ENCODE results near the gene ZNF138.
A peak's percentile ranks its signal among the peaks of the same experiment; 100 is the strongest.

The ZNF138 gene

GRCh38 chr7:64875258-64875657 is 81.0 kb downstream of the ZNF138 start:
- H3K27me3 Mint-ChIP-seq = peaks cover 32 to 36% of the 10 kb centered on the region in 2 donors
- DNase-seq (no peak), ATAC-seq (replicated peaks) (no peak)
- no peak overlapping the region for H3K27ac Mint-ChIP-seq
- H3K4me1 Mint-ChIP-seq = peaks cover 5 to 14% of the 10 kb centered on the region in 2 donors
- H3K4me3 Mint-ChIP-seq = no peak overlapping the region
- H3K9me3 Mint-ChIP-seq = peaks cover 7 to 8% of the 10 kb centered on the region in 2 donors
- H3K36me3 Mint-ChIP-seq = peaks cover 0 to 2% of the 10 kb centered on the region in 2 donors

- H3K27ac Mint-ChIP-seq = no peak overlapping the region
- H3K4me1 Mint-ChIP-seq = peaks cover 5 to 14% of the 10 kb centered on the region in 2 donors
- H3K36me3 Mint-ChIP-seq = peaks cover 0 to 2% of the 10 kb centered on the region in 2 donors
- DNase-seq (no peak), ATAC-seq (replicated peaks) (no peak)
- peaks cover 35 to 40% of the 10 kb centered on the region in 2 donors for H3K27me3 Mint-ChIP-seq
- H3K4me3 Mint-ChIP-seq = no peak overlapping the region
- peaks cover 4 to 6% of the 10 kb centered on the region in 2 donors for H3K9me3 Mint-ChIP-seq
Observed at GRCh38 chr7:64875658-64876406, 81.6 kb downstream of the ZNF138 start.

GRCh38 chr7:64876792-64877713 is 82.8 kb downstream of the ZNF138 start:
- Mint-ChIP-seq H3K4me1 (peaks cover 5 to 17% of the 10 kb centered on the region in 2 donors), H3K9me3 (peaks cover 4% of the 10 kb centered on the region in 2 donors), H3K4me3 (peak overlapping the region; percentile 77 to 82), H3K27ac (peak overlapping the region; percentile 81), H3K36me3 (peaks cover 0 to 2% of the 10 kb centered on the region in 2 donors), H3K27me3 (peaks cover 47 to 52% of the 10 kb centered on the region in 2 donors)
- DNase-seq = peak; percentile 58
- ATAC-seq (replicated peaks) = peak; percentile 86 to 89

- DNase-seq = no peak
- Mint-ChIP-seq H3K4me3 (peak overlapping the region; percentile 77 to 82), H3K4me1 (peaks cover 6 to 27% of the 10 kb centered on the region in 2 donors), H3K9me3 (peaks cover 4% of the 10 kb centered on the region in 2 donors), H3K27me3 (peaks cover 56 to 57% of the 10 kb centered on the region in 2 donors), H3K27ac (no peak overlapping the region), H3K36me3 (peaks cover 0 to 2% of the 10 kb centered on the region in 2 donors)
- ATAC-seq (replicated peaks) = peak in 1 of 2 donors; percentile 20
Observed at GRCh38 chr7:64877714-64878610, 83.7 kb downstream of the ZNF138 start.

- H3K27ac Mint-ChIP-seq = peak overlapping the region; percentile 4
- H3K4me3 Mint-ChIP-seq = no peak overlapping the region
- peaks cover under 1 to 4% of the 10 kb centered on the region in 2 donors for H3K9me3 Mint-ChIP-seq
- H3K4me1 Mint-ChIP-seq = peaks cover 6 to 31% of the 10 kb centered on the region in 2 donors
- peaks cover 0 to 2% of the 10 kb centered on the region in 2 donors for H3K36me3 Mint-ChIP-seq
- DNase-seq (no peak), ATAC-seq (replicated peaks) (no peak)
- H3K27me3 Mint-ChIP-seq = peaks cover 62 to 63% of the 10 kb centered on the region in 2 donors
Observed at GRCh38 chr7:64878684-64879083, 84.5 kb downstream of the ZNF138 start.

GRCh38 chr7:64879086-64879730 is 85.0 kb downstream of the ZNF138 start:
- Mint-ChIP-seq H3K27me3 (peaks cover 62 to 68% of the 10 kb centered on the region in 2 donors), H3K4me3 (no peak overlapping the region), H3K36me3 (peaks cover 0 to 2% of the 10 kb centered on the region in 2 donors), H3K9me3 (peaks cover 0 to 6% of the 10 kb centered on the region in 2 donors), H3K27ac (no peak overlapping the region), H3K4me1 (peaks cover 6 to 31% of the 10 kb centered on the region in 2 donors)
- DNase-seq (no peak), ATAC-seq (replicated peaks) (no peak)

GRCh38 chr7:64879800-64880199 is 85.6 kb downstream of the ZNF138 start:
- peaks cover 6 to 31% of the 10 kb centered on the region in 2 donors for H3K4me1 Mint-ChIP-seq
- H3K27me3 Mint-ChIP-seq = peaks cover 64 to 74% of the 10 kb centered on the region in 2 donors
- peaks cover 0 to 6% of the 10 kb centered on the region in 2 donors for H3K9me3 Mint-ChIP-seq
- ATAC-seq (replicated peaks) = no peak
- H3K27ac Mint-ChIP-seq = no peak overlapping the region
- H3K36me3 Mint-ChIP-seq = peaks cover 2 to 3% of the 10 kb centered on the region in 2 donors
- H3K4me3 Mint-ChIP-seq = no peak overlapping the region
- no peak for DNase-seq

GRCh38 chr7:64880322-64881297 is 86.4 kb downstream of the ZNF138 start:
- H3K9me3 Mint-ChIP-seq = peaks cover 0 to 6% of the 10 kb centered on the region in 2 donors
- H3K4me3 Mint-ChIP-seq = no peak overlapping the region
- DNase-seq = no peak
- peaks cover 6 to 31% of the 10 kb centered on the region in 2 donors for H3K4me1 Mint-ChIP-seq
- H3K27me3 Mint-ChIP-seq = peaks cover 72 to 76% of the 10 kb centered on the region in 2 donors
- peaks cover 3 to 4% of the 10 kb centered on the region in 2 donors for H3K36me3 Mint-ChIP-seq
- no peak for ATAC-seq (replicated peaks)
- H3K27ac Mint-ChIP-seq = no peak overlapping the region

- ATAC-seq (replicated peaks) = no peak
- H3K9me3 Mint-ChIP-seq = peaks cover 0 to 6% of the 10 kb centered on the region in 2 donors
- no peak overlapping the region for H3K27ac Mint-ChIP-seq
- H3K4me1 Mint-ChIP-seq = peaks cover 6 to 31% of the 10 kb centered on the region in 2 donors
- H3K27me3 Mint-ChIP-seq = peaks cover 78 to 81% of the 10 kb centered on the region in 2 donors
- no peak for DNase-seq
- H3K4me3 Mint-ChIP-seq = peak overlapping the region; percentile 72 to 86
- peaks cover 3 to 4% of the 10 kb centered on the region in 2 donors for H3K36me3 Mint-ChIP-seq
Observed at GRCh38 chr7:64881461-64882287, 87.4 kb downstream of the ZNF138 start.

GRCh38 chr7:64882341-64883112 is 88.3 kb downstream of the ZNF138 start:
- Mint-ChIP-seq H3K4me1 (peaks cover 1 to 24% of the 10 kb centered on the region in 2 donors), H3K27me3 (peaks cover 78 to 82% of the 10 kb centered on the region in 2 donors), H3K4me3 (peak overlapping the region; percentile 72 to 86), H3K36me3 (peaks cover 3 to 4% of the 10 kb centered on the region in 2 donors), H3K9me3 (peaks cover 0 to 6% of the 10 kb centered on the region in 2 donors), H3K27ac (peak overlapping the region; percentile 25)
- ATAC-seq (replicated peaks) (peak; percentile 61 to 77), DNase-seq (no peak)
